IMR-90 (cell line): ENCODE data around the gene SOD2. TPM values are rescaled to one million over a fixed set of nuclear protein-coding genes. Genes with fewer than 3 reads are reported as not detected.

Source experiments
- ATAC-seq: fragments of 200-7000 bp; cut with Tn5 transposase; 2 replicates; pipeline ENCODE4 v1.9.1; 2020; ENCODE audit warnings: low read depth, mild to moderate bottlenecking, moderate library complexity
- BruUV-seq: library from RNA; stranded (reverse); fragments of 400-500 nt; replicated peaks from 2 replicates; lab custom pipeline; 2021; lab: Mats Ljungman, UMichigan
- CTCF ChIA-PET: fragments of 300-600 bp; formaldehyde crosslinking; extraction: SDS; loops from one replicate; lab custom pipeline; 2021; ENCODE audit warnings: antibody characterized with exemption; lab: Yijun Ruan, JAX
- POLR2A ChIA-PET: fragments of 300-600 bp; sonication (Branson Sonifier 250); formaldehyde crosslinking; loops from one replicate; lab custom pipeline; 2022; ENCODE audit warnings: antibody characterized with exemption; ENCODE audit not compliant: unreplicated experiment; lab: Charles Lee
- DNase-seq: peaks from one replicate; pipeline ENCODE4 v3.0.0; 2013
- H2AFZ ChIP-seq: replicated peaks from 2 replicates; pipeline ENCODE3; 2013; ENCODE audit warnings: low read length, mild to moderate bottlenecking; ENCODE audit not compliant: poor library complexity
- H2AK5ac ChIP-seq: 2 replicates; pipeline ENCODE4 v1.6.1; 2013; ENCODE audit warnings: low read depth, low read length, inconsistent platforms
- H2AK9ac ChIP-seq: replicated peaks from 2 replicates; pipeline ENCODE3; 2013; ENCODE audit warnings: mild to moderate bottlenecking, low read depth, low read length, moderate library complexity; ENCODE audit not compliant: poor library complexity
- H2BK120ac ChIP-seq: 2 replicates; pipeline ENCODE4 v1.6.1; 2013; ENCODE audit warnings: low read depth, low read length, inconsistent platforms
- H2BK15ac ChIP-seq: 3 replicates; pipeline ENCODE4 v1.6.1; 2013; ENCODE audit warnings: low read depth, low read length, inconsistent platforms
- H2BK20ac ChIP-seq: 2 replicates; pipeline ENCODE4 v1.6.1; 2013; ENCODE audit warnings: low read depth, mild to moderate bottlenecking, inconsistent platforms, low read length, moderate library complexity
- H2BK5ac ChIP-seq: 2 replicates; pipeline ENCODE4 v1.6.1; 2013; ENCODE audit warnings: mild to moderate bottlenecking, low read depth, low read length, inconsistent platforms; ENCODE audit not compliant: poor library complexity, severe bottlenecking
- H3K14ac ChIP-seq: replicated peaks from 2 replicates; pipeline ENCODE4 v1.6.1; 2013; ENCODE audit warnings: low read depth, low read length, inconsistent platforms
- H3K18ac ChIP-seq: 2 replicates; pipeline ENCODE4 v1.6.1; 2013; ENCODE audit warnings: low read depth, low read length, control low read depth
- H3K23ac ChIP-seq: 2 replicates; pipeline ENCODE4 v1.6.1; 2013; ENCODE audit warnings: low read depth, low read length, inconsistent platforms
- H3K27ac ChIP-seq: 2 replicates; pipeline ENCODE4 v1.5.1; 2013; ENCODE audit warnings: mild to moderate bottlenecking, control low read depth, low read length; ENCODE audit not compliant: insufficient read depth
- H3K27me3 ChIP-seq: 2 replicates; pipeline ENCODE4 v1.6.1; 2013; ENCODE audit warnings: low read length; ENCODE audit not compliant: control insufficient read depth, insufficient read depth
- H3K36me3 ChIP-seq: 2 replicates; pipeline ENCODE4 v1.6.1; 2013; ENCODE audit warnings: low read length, mixed read lengths; ENCODE audit not compliant: control insufficient read depth, insufficient read depth
- H3K4ac ChIP-seq: 2 replicates; pipeline ENCODE4 v1.6.1; 2013; ENCODE audit warnings: low read depth, low read length, inconsistent platforms
- H3K4me1 ChIP-seq: 2 replicates; pipeline ENCODE4 v1.6.1; 2013; ENCODE audit warnings: low read length, mixed read lengths; ENCODE audit not compliant: control insufficient read depth, insufficient read depth
- H3K4me2 ChIP-seq: 2 replicates; pipeline ENCODE4 v1.6.1; 2013; ENCODE audit warnings: low read depth, mild to moderate bottlenecking, control low read depth, low read length, moderate library complexity
- H3K4me3 ChIP-seq: 2 replicates; pipeline ENCODE4 v1.5.1; 2013; ENCODE audit warnings: low read depth, mild to moderate bottlenecking, control low read depth, low read length, moderate library complexity; ENCODE audit not compliant: insufficient read depth
- H3K56ac ChIP-seq: 2 replicates; pipeline ENCODE4 v1.6.1; 2013; ENCODE audit warnings: low read length, inconsistent platforms; ENCODE audit not compliant: insufficient read depth; ENCODE audit errors: extremely low read depth
- H3K79me1 ChIP-seq, 2 experiments: 2 replicates each; pipeline ENCODE4 v1.6.1; 2013; ENCODE audit warnings: low read length in 2 of 2, inconsistent platforms in 1 of 2, low read depth in 1 of 2
- H3K9ac ChIP-seq: 2 replicates; pipeline ENCODE4 v1.6.1; 2013; ENCODE audit warnings: low read depth, low read length, control low read depth
- H3K9me1 ChIP-seq: 2 replicates; pipeline ENCODE4 v1.6.1; 2013; ENCODE audit warnings: low read length, inconsistent platforms; ENCODE audit not compliant: insufficient read depth
- H3K9me3 ChIP-seq: 2 replicates; pipeline ENCODE4 v1.6.1; 2013; ENCODE audit warnings: low read length; ENCODE audit not compliant: control insufficient read depth, insufficient read depth
- H4K20me1 ChIP-seq: 2 replicates; pipeline ENCODE4 v1.6.1; 2013; ENCODE audit warnings: low read length, inconsistent platforms; ENCODE audit not compliant: insufficient read depth
- H4K5ac ChIP-seq: 2 replicates; pipeline ENCODE4 v1.6.1; 2013; ENCODE audit warnings: mild to moderate bottlenecking, low read depth, low read length, control low read depth
- H4K8ac ChIP-seq, 2 experiments: 2 replicates each; pipeline ENCODE4 v1.6.1; 2013; ENCODE audit warnings: low read depth in 2 of 2, low read length in 2 of 2, control low read depth in 1 of 2, inconsistent platforms in 1 of 2
- H4K91ac ChIP-seq: 2 replicates; pipeline ENCODE4 v1.6.1; 2013; ENCODE audit warnings: low read depth, low read length, inconsistent platforms; ENCODE audit not compliant: insufficient read depth
- BHLHE40 ChIP-seq: fragments of 150-350 bp; IDR thresholded peaks from 2 replicates; pipeline ENCODE4 v1.6.1; 2016; ENCODE audit warnings: mild to moderate bottlenecking, low read depth, low read length
- CHD1 ChIP-seq: IDR thresholded peaks from 2 replicates; pipeline ENCODE4 v1.6.1; 2012; ENCODE audit warnings: low read depth, low read length, improper control_type of control experiment
- CTCF ChIP-seq: conservative IDR thresholded peaks from 2 replicates; pipeline ENCODE4 v1.5.1; 2012; ENCODE audit warnings: mild to moderate bottlenecking, low read depth, low read length, improper control_type of control experiment
- MAFK ChIP-seq: IDR thresholded peaks from 2 replicates; pipeline ENCODE4 v1.6.1; 2012; ENCODE audit warnings: low read depth, low read length, improper control_type of control experiment
- MXI1 ChIP-seq: IDR thresholded peaks from 2 replicates; pipeline ENCODE4 v1.6.1; 2012; ENCODE audit warnings: low read depth, mild to moderate bottlenecking, low read length, moderate library complexity, borderline replicate concordance
- NFE2L2 ChIP-seq: fragments of 150-350 bp; IDR thresholded peaks from 2 replicates; pipeline ENCODE4 v1.6.1; 2016; ENCODE audit warnings: low read depth, mild to moderate bottlenecking, low read length
- RAD21 ChIP-seq: IDR thresholded peaks from 2 replicates; pipeline ENCODE4 v1.6.1; 2012; ENCODE audit warnings: low read length, improper control_type of control experiment
- RCOR1 ChIP-seq: IDR thresholded peaks from 2 replicates; pipeline ENCODE4 v1.6.1; 2012; ENCODE audit warnings: mild to moderate bottlenecking, low read length, improper control_type of control experiment; ENCODE audit not compliant: insufficient replicate concordance
- RFX5 ChIP-seq: IDR thresholded peaks from 2 replicates; pipeline ENCODE4 v1.8.0; 2012; ENCODE audit warnings: low read depth, mild to moderate bottlenecking, low read length, moderate library complexity
- SMC3 ChIP-seq: fragments of 150-350 bp; IDR thresholded peaks from 2 replicates; pipeline ENCODE4 v1.6.1; 2016; ENCODE audit warnings: low read depth, mild to moderate bottlenecking, antibody characterized with exemption, low read length, moderate library complexity
- USF2 ChIP-seq: fragments of 150-350 bp; IDR thresholded peaks from 2 replicates; pipeline ENCODE4 v1.6.1; 2017; ENCODE audit warnings: mild to moderate bottlenecking, antibody characterized with exemption, low read length, low read depth
- WGBS, 2 experiments: methylation state at CpG; one replicate each; pipeline versions ENCODE4 v1.1.5 to v1.1.7; 2013; ENCODE audit warnings: missing lambda C conversion rate in 2 of 2; ENCODE audit not compliant: insufficient read length in 1 of 2; ENCODE audit errors: extremely low coverage in 2 of 2; 5-methylcytosine and 5-hydroxymethylcytosine counted together
- dilution Hi-C: fragments of 300-500 bp; cut with HindIII; formaldehyde crosslinking; loops from one replicate; pipeline ENCODE4 v1.14.3; 2018; ENCODE audit warnings: low sequenced_read_pairs; ENCODE audit not compliant: unreplicated experiment
- in situ Hi-C: fragments of 300-500 bp; cut with MboI; formaldehyde crosslinking; loops from 3 replicates; pipeline ENCODE4 v1.14.3; 2019; ENCODE audit warnings: low sequenced_read_pairs, inconsistent platforms, mixed read lengths
- intact Hi-C: fragments of 100-400 bp; cut with micrococcal nuclease; formaldehyde crosslinking; loops from 2 replicates; pipeline ENCODE4 v1.10.0; 2022
- polyA plus RNA-seq, 3 experiments: library from polyadenylated mRNA; depleted of rRNA; stranded (reverse); fragments of >200 nt; gene quantifications; 2 replicates each; pipeline ENCODE4 v1.2.3, GENCODE V29; 2012; ENCODE audit warnings: low replicate concordance in 1 of 3
- total RNA-seq: library from RNA; depleted of rRNA; stranded (reverse); fragments of >200 nt; gene quantifications from 2 replicates; pipeline ENCODE4 v1.2.3, GENCODE V29; 2012

The SOD2 gene
- total and polyA plus RNA-seq, 2 of the 4 experiments (the other 2 are of a cell fraction): 173 to 243 TPM

GRCh38 chr6:159650314-159650713 lies 42.7 kb downstream of the SOD2 start:
- 100% methylated on average over 2 of the region's 8 CpGs; no CpG with 5 or more reads in 1 of the 2 experiments for WGBS, 2 experiments
- POLR2A ChIA-PET: no interaction called here
- H3K27ac ChIP-seq: no peak overlapping the region

More at GRCh38 chr6:159650314-159650713, 42.7 kb downstream of the SOD2 start:
- Histone ChIP-seq H2BK15ac (no peak overlapping the region), H3K4ac (no peak overlapping the region), H4K8ac (no peak overlapping the region), H4K20me1 (no peaks in the 10 kb centered on the region), H3K4me2 (no peak overlapping the region), H4K91ac (no peak overlapping the region), H3K9me1 (no peaks in the 10 kb centered on the region), H2BK120ac (no peak overlapping the region), H2AK5ac (no peak overlapping the region), H3K36me3 (no peaks in the 10 kb centered on the region), H3K9me3 (no peaks in the 10 kb centered on the region), H2AK9ac (no peak overlapping the region), H3K14ac (no peak overlapping the region), H3K18ac (no peak overlapping the region), H2BK5ac (no peak overlapping the region), H3K9ac (no peak overlapping the region), H2AFZ (no peak overlapping the region), H4K5ac (no peak overlapping the region), H3K4me1 (peaks cover 4% of the 10 kb centered on the region; the same call in 1 of the 2 replicates), H3K23ac (no peak overlapping the region), H3K27me3 (no peaks in the 10 kb centered on the region), H3K79me1 (no peaks in the 10 kb centered on the region), H3K56ac (no peak overlapping the region), H2BK20ac (no peak overlapping the region), H3K4me3 (no peak overlapping the region)
- BruUV-seq: no TSS peak
- ATAC-seq (no peak), DNase-seq (no peak)
- in situ Hi-C loops: loop anchor here (10.0 kb wide), 1 partner anchor 476 kb away; no protein-coding TSS in a partner anchor
- TF ChIP-seq RCOR1 (no peak), CHD1 (no peak), MXI1 (no peak), MAFK (no peak), BHLHE40 (no peak), CTCF (no peak), USF2 (no peak), NFE2L2 (no peak), SMC3 (no peak), RFX5 (no peak), RAD21 (no peak)
- dilution Hi-C loops: no loop called here
- CTCF ChIA-PET: no interaction called here
- intact Hi-C loops: no loop called here
